ENCODE measurements around the gene METTL26.

DNA sequence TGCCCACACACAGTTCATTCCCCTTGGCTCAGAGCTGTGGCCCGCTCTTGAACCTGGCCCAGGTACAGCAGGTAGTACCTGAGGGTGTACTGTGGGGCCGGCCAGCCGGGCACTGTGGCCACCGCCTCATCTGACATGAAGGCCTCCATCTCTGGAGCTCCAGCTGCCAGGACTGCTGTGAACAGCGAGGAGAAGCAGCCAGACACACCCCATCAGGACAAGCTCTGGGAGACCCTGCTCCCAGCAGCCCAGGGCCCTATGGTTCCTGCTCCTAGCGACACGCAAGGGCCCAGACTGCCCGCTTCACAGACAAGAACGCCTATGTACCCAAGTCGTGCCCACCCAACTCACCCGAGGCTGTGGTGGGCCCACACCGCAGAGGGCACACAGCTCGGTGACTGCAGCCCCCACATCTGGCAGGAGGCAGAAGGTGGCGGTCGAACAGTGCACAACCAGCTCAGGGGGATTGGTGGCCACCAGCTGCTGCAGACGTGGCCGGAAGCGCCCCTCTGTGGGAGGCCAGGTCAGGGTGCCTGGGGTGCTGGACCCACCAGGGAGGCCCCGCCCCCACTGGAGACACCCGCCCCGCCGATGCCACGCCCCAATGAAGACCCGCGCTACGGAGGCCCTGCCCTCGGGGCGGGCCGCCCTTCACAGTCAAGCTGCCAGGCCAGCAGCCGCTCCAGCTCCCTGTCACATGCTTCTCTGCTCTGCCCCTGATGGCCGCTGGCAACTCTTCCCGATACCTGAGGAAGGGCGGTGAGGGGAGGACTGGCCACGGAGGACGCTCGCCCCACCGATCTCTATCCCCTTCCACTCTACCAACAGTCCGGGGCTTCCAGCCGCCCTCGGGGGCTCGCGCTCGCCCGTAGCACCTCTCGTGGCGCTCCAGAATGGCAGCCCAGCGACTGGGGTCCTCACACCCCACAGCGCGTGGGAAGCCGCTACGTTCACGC, 43.0 kb upstream of the METTL26 start:
- TF ChIP-seq, protein P1, sequence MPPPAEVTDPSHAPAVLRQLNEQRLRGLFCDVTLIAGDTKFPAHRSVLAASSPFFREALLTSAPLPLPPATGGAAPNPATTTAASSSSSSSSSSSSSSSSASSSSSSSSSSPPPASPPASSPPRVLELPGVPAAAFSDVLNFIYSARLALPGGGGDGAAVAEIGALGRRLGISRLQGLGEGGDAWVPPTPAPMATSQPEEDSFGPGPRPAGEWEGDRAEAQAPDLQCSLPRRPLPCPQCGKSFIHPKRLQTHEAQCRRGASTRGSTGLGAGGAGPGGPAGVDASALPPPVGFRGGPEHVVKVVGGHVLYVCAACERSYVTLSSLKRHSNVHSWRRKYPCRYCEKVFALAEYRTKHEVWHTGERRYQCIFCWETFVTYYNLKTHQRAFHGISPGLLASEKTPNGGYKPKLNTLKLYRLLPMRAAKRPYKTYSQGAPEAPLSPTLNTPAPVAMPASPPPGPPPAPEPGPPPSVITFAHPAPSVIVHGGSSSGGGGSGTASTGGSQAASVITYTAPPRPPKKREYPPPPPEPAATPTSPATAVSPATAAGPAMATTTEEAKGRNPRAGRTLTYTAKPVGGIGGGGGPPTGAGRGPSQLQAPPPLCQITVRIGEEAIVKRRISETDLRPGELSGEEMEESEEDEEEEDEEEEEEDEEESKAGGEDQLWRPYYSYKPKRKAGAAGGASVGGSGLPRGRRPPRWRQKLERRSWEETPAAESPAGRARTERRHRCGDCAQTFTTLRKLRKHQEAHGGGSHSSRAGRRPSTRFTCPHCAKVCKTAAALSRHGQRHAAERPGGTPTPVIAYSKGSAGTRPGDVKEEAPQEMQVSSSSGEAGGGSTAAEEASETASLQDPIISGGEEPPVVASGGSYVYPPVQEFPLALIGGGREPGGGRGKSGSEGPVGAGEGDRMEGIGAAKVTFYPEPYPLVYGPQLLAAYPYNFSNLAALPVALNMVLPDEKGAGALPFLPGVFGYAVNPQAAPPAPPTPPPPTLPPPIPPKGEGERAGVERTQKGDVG (CRISPR knock-in tag; IDR thresholded peaks at IDR 0.05), result no peak
- TF ChIP-seq MTA2 (IDR thresholded peaks at IDR 0.05; ENCODE audit: low read depth) (no peak), CEBPB (IDR thresholded peaks at IDR 0.05; ENCODE audit: borderline replicate concordance in 1 of 2, low read depth in 2 of 2, low read length in 2 of 2) (no peak), POLR2A (IDR thresholded peaks at IDR 0.05; ENCODE audit: low read depth, low read length) (no peak), MXI1 (IDR thresholded peaks at IDR 0.05; ENCODE audit: low read depth, low read length) (no peak), EZH2 (IDR thresholded peaks at IDR 0.05; ENCODE audit: borderline replicate concordance, control insufficient read depth, low read depth, low read length) (no peak), CBX5 (IDR thresholded peaks at IDR 0.05; ENCODE audit: low read depth) (no peak), CBFB (IDR thresholded peaks at IDR 0.05; ENCODE audit: low read depth) (no peak), TARDBP (IDR thresholded peaks at IDR 0.05; ENCODE audit: borderline replicate concordance) (no peak), RAD21 (IDR thresholded peaks at IDR 0.05; ENCODE audit: insufficient read depth, low read depth, low read length) (no peak), ATF7 (IDR thresholded peaks at IDR 0.05; ENCODE audit: low read depth) (no peak)
- TF ChIP-seq, protein P2, sequence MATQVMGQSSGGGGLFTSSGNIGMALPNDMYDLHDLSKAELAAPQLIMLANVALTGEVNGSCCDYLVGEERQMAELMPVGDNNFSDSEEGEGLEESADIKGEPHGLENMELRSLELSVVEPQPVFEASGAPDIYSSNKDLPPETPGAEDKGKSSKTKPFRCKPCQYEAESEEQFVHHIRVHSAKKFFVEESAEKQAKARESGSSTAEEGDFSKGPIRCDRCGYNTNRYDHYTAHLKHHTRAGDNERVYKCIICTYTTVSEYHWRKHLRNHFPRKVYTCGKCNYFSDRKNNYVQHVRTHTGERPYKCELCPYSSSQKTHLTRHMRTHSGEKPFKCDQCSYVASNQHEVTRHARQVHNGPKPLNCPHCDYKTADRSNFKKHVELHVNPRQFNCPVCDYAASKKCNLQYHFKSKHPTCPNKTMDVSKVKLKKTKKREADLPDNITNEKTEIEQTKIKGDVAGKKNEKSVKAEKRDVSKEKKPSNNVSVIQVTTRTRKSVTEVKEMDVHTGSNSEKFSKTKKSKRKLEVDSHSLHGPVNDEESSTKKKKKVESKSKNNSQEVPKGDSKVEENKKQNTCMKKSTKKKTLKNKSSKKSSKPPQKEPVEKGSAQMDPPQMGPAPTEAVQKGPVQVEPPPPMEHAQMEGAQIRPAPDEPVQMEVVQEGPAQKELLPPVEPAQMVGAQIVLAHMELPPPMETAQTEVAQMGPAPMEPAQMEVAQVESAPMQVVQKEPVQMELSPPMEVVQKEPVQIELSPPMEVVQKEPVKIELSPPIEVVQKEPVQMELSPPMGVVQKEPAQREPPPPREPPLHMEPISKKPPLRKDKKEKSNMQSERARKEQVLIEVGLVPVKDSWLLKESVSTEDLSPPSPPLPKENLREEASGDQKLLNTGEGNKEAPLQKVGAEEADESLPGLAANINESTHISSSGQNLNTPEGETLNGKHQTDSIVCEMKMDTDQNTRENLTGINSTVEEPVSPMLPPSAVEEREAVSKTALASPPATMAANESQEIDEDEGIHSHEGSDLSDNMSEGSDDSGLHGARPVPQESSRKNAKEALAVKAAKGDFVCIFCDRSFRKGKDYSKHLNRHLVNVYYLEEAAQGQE (IDR thresholded peaks at IDR 0.05; ENCODE audit: low read depth, low read length), result no peak
- TF ChIP-seq, protein P3, sequence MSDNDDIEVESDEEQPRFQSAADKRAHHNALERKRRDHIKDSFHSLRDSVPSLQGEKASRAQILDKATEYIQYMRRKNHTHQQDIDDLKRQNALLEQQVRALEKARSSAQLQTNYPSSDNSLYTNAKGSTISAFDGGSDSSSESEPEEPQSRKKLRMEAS (IDR thresholded peaks at IDR 0.05; ENCODE audit: low read depth, low read length), result no peak
- TF ChIP-seq, protein P4, sequence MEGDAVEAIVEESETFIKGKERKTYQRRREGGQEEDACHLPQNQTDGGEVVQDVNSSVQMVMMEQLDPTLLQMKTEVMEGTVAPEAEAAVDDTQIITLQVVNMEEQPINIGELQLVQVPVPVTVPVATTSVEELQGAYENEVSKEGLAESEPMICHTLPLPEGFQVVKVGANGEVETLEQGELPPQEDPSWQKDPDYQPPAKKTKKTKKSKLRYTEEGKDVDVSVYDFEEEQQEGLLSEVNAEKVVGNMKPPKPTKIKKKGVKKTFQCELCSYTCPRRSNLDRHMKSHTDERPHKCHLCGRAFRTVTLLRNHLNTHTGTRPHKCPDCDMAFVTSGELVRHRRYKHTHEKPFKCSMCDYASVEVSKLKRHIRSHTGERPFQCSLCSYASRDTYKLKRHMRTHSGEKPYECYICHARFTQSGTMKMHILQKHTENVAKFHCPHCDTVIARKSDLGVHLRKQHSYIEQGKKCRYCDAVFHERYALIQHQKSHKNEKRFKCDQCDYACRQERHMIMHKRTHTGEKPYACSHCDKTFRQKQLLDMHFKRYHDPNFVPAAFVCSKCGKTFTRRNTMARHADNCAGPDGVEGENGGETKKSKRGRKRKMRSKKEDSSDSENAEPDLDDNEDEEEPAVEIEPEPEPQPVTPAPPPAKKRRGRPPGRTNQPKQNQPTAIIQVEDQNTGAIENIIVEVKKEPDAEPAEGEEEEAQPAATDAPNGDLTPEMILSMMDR (IDR thresholded peaks at IDR 0.05 in 2 of 3, conservative IDR thresholded peaks at IDR 0.05 in 1 of 3; ENCODE audit: control insufficient read depth in 2 of 3, extremely low read depth in 1 of 3, insufficient read depth in 1 of 3, low read depth in 3 of 3, low read length in 3 of 3), result no peak

Data from GM12878 (cell line).